ENCODE data around the gene WDR82. TPM values are rescaled to one million over a fixed set of nuclear protein-coding genes. Genes with fewer than 3 reads are reported as not detected.

The WDR82 gene
- total RNA-seq = 100 to 1,000 TPM; 149 to 150 TPM
- 100 to 1,000 TPM in 1 of 2 donors, 10 to 100 TPM in 1; 62.3 to 143 TPM for polyA plus RNA-seq

- H3K36me3 ChIP-seq (ENCODE audit: insufficient read depth, low read length) = no peaks in the 10 kb centered on the region
- peak within 1 kb of the TSS; percentile 96 to 100 (median 100) for H3K27ac Mint-ChIP-seq
- H3K27me3 Mint-ChIP-seq = peaks cover 0 to 3% of the 10 kb centered on the region in 2 donors
- no peaks in the 10 kb centered on the region for H3K9me3 ChIP-seq (ENCODE audit: control insufficient read depth in 1 of 2, low read length in 2 of 2)
- ChIA-PET POLR2A (ENCODE audit: partially characterized antibody) (interaction anchor here (0.6 to 37.2 kb wide), 16 partner anchors 7 to 427 kb away, joined by 3 to 1950 read pairs (median 5); partner anchors contain the start of genes ABHD14B, GLT8D1, GLYCTK and PPM1M), CTCF (ENCODE audit: partially characterized antibody) (interaction anchor here (0.8 to 32.2 kb wide), 10 partner anchors 7 to 134 kb away, joined by 3 to 684 read pairs (median 12); partner anchors contain the start of genes GLYCTK, PPM1M, TLR9 and TWF2)
- H3K4me1 ChIP-seq (ENCODE audit: insufficient read depth, low read length) = peaks cover 76% of the 10 kb centered on the region
- H3K4me1 Mint-ChIP-seq = peaks cover 40 to 87% (median 56%) of the 10 kb centered on the region in 4 donors
- DNase-seq = peak; percentile 94 to 97 (median 95)
- H3K27ac ChIP-seq (ENCODE audit: low read depth, low read length) = peak within 1 kb of the TSS; percentile 87
- no peaks in the 10 kb centered on the region for H3K27me3 ChIP-seq (ENCODE audit: insufficient read depth, low read length)
- peak within 1 kb of the TSS; percentile 92 to 99 (median 98) for H3K4me3 Mint-ChIP-seq
- peaks cover 0 to 3% (median 0%) of the 10 kb centered on the region in 8 donors for H3K9me3 Mint-ChIP-seq
- H3K4me3 ChIP-seq (ENCODE audit: low read length in 2 of 2) = peak within 1 kb of the TSS; percentile 58 to 71
- intact Hi-C loops (cut with micrococcal nuclease) = loop anchor here (1.0 to 5.0 kb wide), 5 partner anchors 10 to 59 kb away; partner anchors contain the start of genes DNAH1 and TWF2
- peaks cover 26 to 38% of the 10 kb centered on the region in 2 donors for H3K36me3 Mint-ChIP-seq
These were observed at the start of gene WDR82 for GRCh38 chr3:52278510-52279069. TSS of gene WDR82 (minus strand) at chr3:52278649. CDS start at chr3:52278361, 288 bp downstream.

DNA sequence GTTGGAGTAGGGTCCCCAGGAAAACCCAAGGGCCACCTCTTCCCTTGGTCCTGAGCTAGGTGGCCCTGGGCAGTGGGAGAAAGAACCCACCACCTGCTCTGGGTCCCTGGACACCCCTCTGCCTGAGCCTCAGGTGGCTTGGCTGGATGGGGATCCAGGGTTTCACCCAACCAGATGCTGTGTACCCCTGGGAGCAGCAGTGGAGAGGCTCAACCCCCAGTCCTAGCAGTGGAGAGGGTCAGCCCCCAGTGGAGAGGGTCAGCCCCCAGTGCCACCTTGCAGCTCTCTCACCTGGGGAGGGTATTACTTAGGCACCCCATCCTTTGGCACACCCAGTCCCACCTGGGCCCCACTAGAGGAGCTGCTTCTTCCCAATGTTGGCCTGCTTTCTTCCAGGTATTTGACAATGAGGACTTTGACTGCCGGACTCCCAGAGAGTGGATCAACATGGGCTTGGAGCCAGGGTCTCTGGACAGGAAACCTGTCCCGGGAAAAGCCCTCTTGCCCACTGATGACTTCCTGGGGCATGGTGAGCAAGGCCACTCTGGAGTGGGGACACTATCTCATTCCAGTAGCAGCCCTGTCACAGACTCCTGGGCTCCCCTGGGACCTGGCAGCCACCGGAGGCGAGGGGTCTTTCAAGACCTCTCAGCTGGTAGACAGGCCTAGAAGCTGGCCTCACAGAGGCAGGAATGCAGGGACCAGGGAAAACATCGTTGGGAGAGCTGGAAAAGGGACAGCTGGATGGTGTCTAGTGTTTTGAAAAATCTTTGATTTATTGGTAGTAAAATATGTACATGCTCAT lies 49.2 kb upstream of the WDR82 start:
- Mint-ChIP-seq H3K36me3 (peaks cover 0 to 12% of the 10 kb centered on the region in 2 donors), H3K9me3 (no peaks in the 10 kb centered on the region), H3K4me3 (no peak overlapping the region), H3K27ac (peak overlapping the region in 1 of 7 donors; percentile 70), H3K27me3 (no peaks in the 10 kb centered on the region), H3K4me1 (peaks cover 0 to 4% (median 1%) of the 10 kb centered on the region in 4 donors)
- DNase-seq = no peak
- intact Hi-C loops (cut with micrococcal nuclease) = no loop called here
- no peak overlapping the region for H3K27ac ChIP-seq (ENCODE audit: low read depth, low read length)
- no peaks in the 10 kb centered on the region for H3K27me3 ChIP-seq (ENCODE audit: insufficient read depth, low read length)
- H3K4me3 ChIP-seq (ENCODE audit: low read length in 2 of 2) = no peak overlapping the region
- no peaks in the 10 kb centered on the region for H3K36me3 ChIP-seq (ENCODE audit: insufficient read depth, low read length)
- no peaks in the 10 kb centered on the region for H3K9me3 ChIP-seq (ENCODE audit: control insufficient read depth in 1 of 2, low read length in 2 of 2)
- POLR2A ChIA-PET (ENCODE audit: partially characterized antibody) = interaction anchor here (0.9 kb wide), 1 partner anchor 78 kb away, joined by 3 read pairs; no protein-coding TSS in a partner anchor
- CTCF ChIA-PET (ENCODE audit: partially characterized antibody) = interaction anchor here (0.7 to 2.0 kb wide), 2 partner anchors 11 to 96 kb away, joined by 3 to 6 read pairs; no protein-coding TSS in a partner anchor
- H3K4me1 ChIP-seq (ENCODE audit: insufficient read depth, low read length) = no peaks in the 10 kb centered on the region

- Mint-ChIP-seq H3K27me3 (no peaks in the 10 kb centered on the region), H3K9me3 (no peaks in the 10 kb centered on the region), H3K27ac (no peak overlapping the region), H3K4me3 (no peak overlapping the region), H3K4me1 (peaks cover 0 to 4% (median 1%) of the 10 kb centered on the region in 4 donors), H3K36me3 (peaks cover 0 to 6% of the 10 kb centered on the region in 2 donors)
- Histone ChIP-seq H3K4me3 (ENCODE audit: low read length in 2 of 2) (no peak overlapping the region), H3K4me1 (ENCODE audit: insufficient read depth, low read length) (no peaks in the 10 kb centered on the region), H3K36me3 (ENCODE audit: insufficient read depth, low read length) (no peaks in the 10 kb centered on the region), H3K27ac (ENCODE audit: low read depth, low read length) (no peak overlapping the region), H3K27me3 (ENCODE audit: insufficient read depth, low read length) (no peaks in the 10 kb centered on the region), H3K9me3 (ENCODE audit: control insufficient read depth in 1 of 2, low read length in 2 of 2) (no peaks in the 10 kb centered on the region)
- intact Hi-C loops (cut with micrococcal nuclease) = no loop called here
- ChIA-PET POLR2A (ENCODE audit: partially characterized antibody) (interaction anchor here (0.9 kb wide), 1 partner anchor 77 kb away, joined by 3 read pairs; no protein-coding TSS in a partner anchor), CTCF (ENCODE audit: partially characterized antibody) (interaction anchor here (2.0 kb wide), 1 partner anchor 12 kb away, joined by 6 read pairs; no protein-coding TSS in a partner anchor)
- no peak for DNase-seq
These were observed 48.5 kb upstream of the WDR82 start for GRCh38 chr3:52326976-52327375.

GRCh38 chr3:52325686-52326085 lies 47.2 kb upstream of the WDR82 start:
- Mint-ChIP-seq H3K9me3 (no peaks in the 10 kb centered on the region), H3K27me3 (no peaks in the 10 kb centered on the region), H3K27ac (no peak overlapping the region), H3K36me3 (peaks cover 0 to 8% of the 10 kb centered on the region in 2 donors), H3K4me3 (no peak overlapping the region), H3K4me1 (peaks cover 0 to 4% (median 1%) of the 10 kb centered on the region in 4 donors)
- no peak for DNase-seq
- H3K4me3 ChIP-seq (ENCODE audit: low read length in 2 of 2) = no peak overlapping the region
- intact Hi-C loops (cut with micrococcal nuclease) = no loop called here
- POLR2A ChIA-PET (ENCODE audit: partially characterized antibody) = no interaction called here
- no peaks in the 10 kb centered on the region for H3K4me1 ChIP-seq (ENCODE audit: insufficient read depth, low read length)
- CTCF ChIA-PET (ENCODE audit: partially characterized antibody) = no interaction called here
- no peaks in the 10 kb centered on the region for H3K27me3 ChIP-seq (ENCODE audit: insufficient read depth, low read length)
- H3K27ac ChIP-seq (ENCODE audit: low read depth, low read length) = no peak overlapping the region
- no peaks in the 10 kb centered on the region for H3K36me3 ChIP-seq (ENCODE audit: insufficient read depth, low read length)
- H3K9me3 ChIP-seq (ENCODE audit: control insufficient read depth in 1 of 2, low read length in 2 of 2) = no peaks in the 10 kb centered on the region

GRCh38 chr3:52324676-52325075 lies 46.2 kb upstream of the WDR82 start:
- peaks cover 0 to 4% of the 10 kb centered on the region in 2 donors for H3K36me3 Mint-ChIP-seq
- POLR2A ChIA-PET (ENCODE audit: partially characterized antibody) = no interaction called here

GRCh38 chr3:52323526-52324295 lies 45.3 kb upstream of the WDR82 start:
- Mint-ChIP-seq H3K36me3 (peaks cover 0 to 6% of the 10 kb centered on the region in 2 donors), H3K9me3 (no peaks in the 10 kb centered on the region), H3K27me3 (no peaks in the 10 kb centered on the region), H3K27ac (no peak overlapping the region), H3K4me1 (peaks cover 0 to 2% (median 0%) of the 10 kb centered on the region in 4 donors), H3K4me3 (no peak overlapping the region)
- CTCF ChIA-PET (ENCODE audit: partially characterized antibody) = no interaction called here
- Histone ChIP-seq H3K27ac (ENCODE audit: low read depth, low read length) (no peak overlapping the region), H3K36me3 (ENCODE audit: insufficient read depth, low read length) (no peaks in the 10 kb centered on the region), H3K4me1 (ENCODE audit: insufficient read depth, low read length) (no peaks in the 10 kb centered on the region), H3K4me3 (ENCODE audit: low read length in 2 of 2) (no peak overlapping the region), H3K27me3 (ENCODE audit: insufficient read depth, low read length) (no peaks in the 10 kb centered on the region), H3K9me3 (ENCODE audit: control insufficient read depth in 1 of 2, low read length in 2 of 2) (no peaks in the 10 kb centered on the region)
- POLR2A ChIA-PET (ENCODE audit: partially characterized antibody) = no interaction called here
- no peak for DNase-seq
- intact Hi-C loops (cut with micrococcal nuclease) = no loop called here

More at GRCh38 chr3:52324676-52325075, 46.2 kb upstream of the WDR82 start:
- H3K36me3 ChIP-seq (ENCODE audit: insufficient read depth, low read length) = no peaks in the 10 kb centered on the region
- Mint-ChIP-seq H3K4me1 (peaks cover 0 to 2% (median 0%) of the 10 kb centered on the region in 4 donors), H3K9me3 (no peaks in the 10 kb centered on the region), H3K27me3 (no peaks in the 10 kb centered on the region), H3K27ac (no peak overlapping the region), H3K4me3 (no peak overlapping the region)
- H3K27me3 ChIP-seq (ENCODE audit: insufficient read depth, low read length) = no peaks in the 10 kb centered on the region
- H3K4me1 ChIP-seq (ENCODE audit: insufficient read depth, low read length) = no peaks in the 10 kb centered on the region
- H3K9me3 ChIP-seq (ENCODE audit: control insufficient read depth in 1 of 2, low read length in 2 of 2) = no peaks in the 10 kb centered on the region
- CTCF ChIA-PET (ENCODE audit: partially characterized antibody) = no interaction called here
- H3K4me3 ChIP-seq (ENCODE audit: low read length in 2 of 2) = no peak overlapping the region
- DNase-seq = no peak
- H3K27ac ChIP-seq (ENCODE audit: low read depth, low read length) = no peak overlapping the region
- intact Hi-C loops (cut with micrococcal nuclease) = no loop called here
